ENCODE measurements around the gene CACNA1S. TPM values are rescaled to one million over a fixed set of nuclear protein-coding genes. Genes with fewer than 3 reads are reported as not detected.
A peak's percentile ranks its signal among the peaks of the same experiment; 100 is the strongest.

CACNA1S gene
- polyA plus RNA-seq, 4 donors = 0.03 to 0.40 (median 0.29) TPM

DNA sequence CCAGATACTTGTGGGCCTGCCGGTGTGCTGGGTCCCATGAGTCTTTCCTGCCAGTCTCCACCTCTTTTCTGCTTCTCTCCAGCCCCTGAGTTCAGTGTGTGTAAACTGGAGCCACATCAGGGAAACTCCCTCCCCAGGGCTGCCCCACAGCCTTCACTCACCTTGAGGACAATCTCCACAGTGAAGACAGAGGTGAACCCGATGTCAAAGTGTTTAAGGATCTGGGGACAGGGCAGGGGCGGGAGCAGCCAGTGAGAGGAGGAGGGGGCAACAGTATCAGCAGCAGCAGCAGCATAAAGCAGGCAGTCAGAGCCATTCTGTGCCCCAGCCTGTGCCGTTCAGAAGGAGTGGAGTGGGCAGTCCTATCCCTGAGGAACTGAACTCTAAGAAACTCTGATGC is 43.2 kb downstream of the CACNA1S start:
- DNase-seq (ENCODE audit: low read depth in 4 of 4, low spot score in 3 of 4) = no peak

DNA sequence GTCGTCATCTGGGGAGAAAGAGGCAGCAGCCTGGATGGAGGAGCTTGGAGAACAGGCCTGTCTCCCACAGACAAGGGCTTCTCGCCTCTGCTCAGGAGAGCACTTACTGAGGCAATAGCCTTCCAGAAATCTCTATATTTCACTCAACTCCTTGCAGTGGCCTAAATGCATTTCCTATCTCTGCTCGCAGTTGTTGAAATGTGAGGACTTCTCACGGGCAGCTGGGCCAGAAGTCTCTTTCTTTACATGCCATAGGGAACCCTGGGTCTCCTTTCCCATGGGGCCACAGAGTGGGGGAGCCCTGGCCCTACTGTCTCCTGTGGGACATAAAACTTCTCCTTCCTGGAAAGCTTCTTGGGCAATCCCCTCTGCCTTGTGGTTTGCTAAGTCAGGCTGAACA is 45.2 kb downstream of the CACNA1S start:
- DNase-seq (ENCODE audit: low read depth in 4 of 4, low spot score in 3 of 4) = no peak

DNA sequence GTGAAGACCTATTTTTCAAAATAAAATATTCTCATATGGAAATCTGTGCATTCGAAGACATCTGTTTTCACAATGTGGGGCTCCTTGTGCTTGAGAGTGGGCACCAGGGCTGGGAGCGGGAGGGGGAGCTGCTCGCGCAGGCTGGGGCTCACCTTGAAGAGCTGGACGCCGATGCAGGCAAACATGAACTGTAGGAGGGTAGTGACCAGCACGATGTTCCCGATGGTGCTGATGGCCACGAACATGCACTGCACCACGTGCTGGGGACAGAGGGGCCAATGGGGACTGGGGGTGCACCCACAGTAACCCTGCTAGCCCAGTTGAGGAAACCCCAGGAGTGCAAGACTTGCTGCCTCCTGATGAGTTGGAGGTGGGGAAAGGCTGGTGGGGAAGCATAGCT is 46.5 kb downstream of the CACNA1S start:
- DNase-seq (ENCODE audit: low read depth in 4 of 4, low spot score in 3 of 4) = no peak

DNA sequence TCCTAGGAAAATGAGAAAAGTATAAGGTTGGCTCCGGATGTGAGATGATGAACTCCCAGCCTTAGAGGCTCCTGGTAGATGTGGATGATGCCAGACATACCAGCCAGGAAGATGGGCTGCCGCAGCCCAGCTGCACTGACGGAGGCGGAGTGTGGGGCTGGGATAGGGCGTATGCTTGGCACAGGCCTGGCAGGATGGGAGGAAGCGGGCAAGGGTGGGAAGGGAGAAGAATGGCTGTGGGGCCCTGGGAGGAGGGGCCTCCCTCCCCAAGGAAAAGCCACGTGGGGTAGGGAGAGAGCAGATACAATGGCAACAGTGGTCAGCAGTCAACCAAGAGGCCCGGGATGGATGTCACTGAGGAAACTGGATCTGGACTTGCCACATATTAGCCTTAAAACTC is 47.4 kb downstream of the CACNA1S start:
- no peak for DNase-seq (ENCODE audit: low read depth in 4 of 4, low spot score in 3 of 4)

DNA sequence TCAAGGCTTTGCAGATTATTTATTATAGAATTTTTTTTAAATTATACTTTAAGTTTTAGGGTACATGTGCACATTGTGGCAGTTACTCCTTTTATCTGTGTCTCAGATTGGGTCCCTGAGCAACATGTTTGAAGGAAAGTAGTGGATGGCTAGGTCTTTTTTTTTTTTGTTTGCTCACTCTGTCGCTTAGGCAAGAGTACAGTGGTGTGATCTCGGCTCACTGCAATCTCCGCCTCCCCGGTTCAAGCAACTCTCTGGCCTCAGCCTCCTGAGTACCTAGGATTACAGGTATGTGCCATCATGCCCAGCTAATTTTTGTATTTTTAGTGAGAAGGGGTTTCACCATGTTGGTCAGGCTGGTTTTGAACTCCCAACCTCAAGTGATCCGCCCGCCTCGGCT is 49.1 kb downstream of the CACNA1S start:
- DNase-seq (ENCODE audit: low read depth in 4 of 4, low spot score in 3 of 4) = no peak

DNA sequence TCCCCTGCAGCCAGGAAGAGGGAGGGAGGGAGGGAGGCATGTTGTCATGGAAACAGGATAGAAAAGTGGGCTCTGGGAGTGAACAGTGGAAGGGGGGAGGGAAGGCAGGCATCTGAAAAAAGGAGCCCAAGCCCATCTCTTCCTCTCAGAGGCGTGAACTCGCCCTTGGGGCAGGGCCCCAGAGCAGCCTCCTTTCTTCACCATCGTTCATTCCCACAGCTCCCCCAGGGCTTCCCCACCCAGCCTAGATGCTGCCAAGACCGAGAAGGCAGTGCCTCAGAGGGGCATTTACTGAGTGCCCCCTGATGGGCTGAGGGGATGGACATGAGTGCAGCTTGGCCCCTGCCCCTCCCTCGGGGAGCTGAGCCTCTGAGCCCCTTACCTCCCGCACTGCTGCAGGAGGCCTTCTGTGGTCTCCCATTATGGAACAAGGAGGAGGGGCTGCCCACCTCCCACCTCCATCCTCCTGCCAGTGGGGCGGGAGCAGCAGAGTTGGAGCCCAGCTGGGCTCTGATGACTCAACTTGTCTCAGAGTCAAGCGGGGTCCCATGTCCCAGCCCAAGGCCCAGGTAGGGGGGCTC is 49.6 kb downstream of the CACNA1S start:
- DNase-seq (ENCODE audit: low read depth in 4 of 4, low spot score in 3 of 4) = no peak

DNA sequence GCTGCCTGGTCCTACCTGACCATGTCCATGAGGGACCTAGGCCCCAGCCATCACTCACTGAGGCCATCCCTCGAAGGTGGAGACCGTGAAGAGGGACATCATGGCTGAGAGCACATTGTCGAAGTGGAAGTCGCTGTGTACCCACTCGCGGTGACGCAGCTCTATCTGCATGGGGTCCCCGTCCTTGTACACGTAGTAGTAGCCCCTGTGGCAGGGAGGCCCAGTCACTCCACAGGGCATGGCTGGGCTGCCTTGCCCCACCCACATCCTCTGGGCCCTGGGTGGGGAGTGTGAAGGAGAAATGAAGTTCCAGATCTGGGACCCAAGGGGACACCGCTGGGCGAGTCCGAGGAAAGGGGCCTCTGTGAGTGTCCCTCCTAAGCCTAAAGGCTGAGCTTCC is 50.3 kb downstream of the CACNA1S start:
- no peak for DNase-seq (ENCODE audit: low read depth in 4 of 4, low spot score in 3 of 4)

DNA sequence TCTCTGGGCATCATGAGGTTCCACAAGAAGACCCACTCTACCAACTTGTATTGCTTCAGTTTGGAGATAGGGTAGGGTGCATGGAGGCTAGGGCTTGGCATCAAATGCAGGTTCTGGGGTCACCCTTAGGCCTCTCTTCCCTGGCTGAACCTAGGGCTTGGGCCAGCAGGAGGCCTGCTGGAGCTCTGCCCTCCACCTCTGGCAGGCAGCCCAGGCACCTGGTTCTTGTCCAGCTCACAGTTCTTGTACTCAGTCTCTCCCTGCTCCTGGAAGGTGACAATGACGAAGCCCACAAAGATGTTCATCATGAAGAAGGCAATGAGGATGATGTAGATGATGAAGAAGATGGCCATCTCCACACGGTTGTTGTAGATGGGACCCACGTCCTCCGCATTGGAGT is 51.2 kb downstream of the CACNA1S start:
- no peak for DNase-seq (ENCODE audit: low read depth in 4 of 4, low spot score in 3 of 4)

DNA sequence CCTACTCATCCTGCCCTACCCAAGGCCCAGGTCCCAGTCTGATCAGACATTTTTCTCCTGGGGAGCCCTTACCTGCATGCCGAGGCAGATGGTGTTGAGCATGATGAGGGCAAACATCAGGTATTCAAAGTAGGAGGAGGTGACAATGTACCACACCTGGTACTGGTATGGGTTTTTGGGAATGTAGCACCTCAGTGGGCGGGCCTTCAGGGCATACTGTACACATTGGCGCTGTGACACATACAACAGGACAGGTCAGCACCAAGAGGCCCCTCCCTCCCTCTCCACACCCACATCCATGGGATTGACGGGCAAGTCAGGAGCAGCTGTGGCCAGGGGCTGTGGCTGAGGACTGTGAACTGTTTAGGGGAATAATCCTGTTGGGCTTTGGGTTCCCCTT is 51.6 kb downstream of the CACNA1S start:
- DNase-seq (ENCODE audit: low read depth in 4 of 4, low spot score in 3 of 4) = no peak

DNA sequence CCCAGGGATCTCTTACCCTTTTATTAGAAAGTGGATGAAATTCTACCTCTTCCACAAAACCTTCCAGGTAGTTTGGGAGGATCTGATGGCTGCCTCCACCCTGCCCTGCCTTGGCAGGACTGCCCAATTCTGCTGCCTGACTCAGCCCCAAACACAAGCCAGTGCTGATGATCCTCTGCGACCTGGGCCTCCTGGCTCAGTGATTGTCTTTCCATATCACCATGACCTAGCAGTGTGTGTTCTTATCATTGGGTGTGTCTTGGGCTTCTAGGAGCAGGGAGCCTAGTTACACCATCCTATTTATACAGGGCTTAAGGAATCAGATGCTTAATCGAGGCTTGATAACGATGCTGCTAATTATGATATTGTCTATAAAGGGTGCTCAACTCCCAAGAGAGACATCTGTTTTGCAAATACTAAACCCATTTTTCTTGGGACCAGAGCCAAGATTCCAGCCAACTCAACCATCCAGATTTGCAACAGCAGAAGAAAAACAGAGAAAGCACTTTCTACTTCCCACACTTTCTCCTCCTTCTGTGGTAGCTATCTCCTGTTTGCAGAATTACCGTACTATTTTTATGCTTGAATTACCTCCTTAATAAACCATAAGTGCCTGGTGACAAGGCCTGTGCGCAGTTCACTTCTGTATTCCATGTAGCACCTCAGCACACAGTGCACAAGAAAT is 52.2 kb downstream of the CACNA1S start:
- no peak for DNase-seq (ENCODE audit: low read depth in 4 of 4, low spot score in 3 of 4)

DNA sequence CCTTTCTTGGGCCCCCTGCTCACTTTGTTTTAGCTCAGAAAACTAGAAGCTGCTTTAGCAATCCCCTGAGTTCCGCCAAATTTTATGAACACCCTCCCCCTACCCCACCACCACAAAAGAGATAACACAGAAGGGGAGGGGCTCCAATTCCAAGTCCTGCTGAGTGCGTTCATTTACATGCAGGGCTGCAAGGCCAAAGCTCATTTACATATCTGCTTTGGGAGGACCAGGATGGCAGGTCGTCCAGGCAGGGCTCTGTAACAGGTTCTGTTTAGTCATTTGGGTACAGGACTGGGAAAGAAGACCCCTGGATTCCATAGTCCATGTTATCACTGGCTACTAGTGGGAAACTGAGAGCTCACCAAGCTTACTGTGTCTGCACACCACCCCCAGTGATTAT is 52.8 kb downstream of the CACNA1S start:
- no peak for DNase-seq (ENCODE audit: low read depth in 4 of 4, low spot score in 3 of 4)

DNA sequence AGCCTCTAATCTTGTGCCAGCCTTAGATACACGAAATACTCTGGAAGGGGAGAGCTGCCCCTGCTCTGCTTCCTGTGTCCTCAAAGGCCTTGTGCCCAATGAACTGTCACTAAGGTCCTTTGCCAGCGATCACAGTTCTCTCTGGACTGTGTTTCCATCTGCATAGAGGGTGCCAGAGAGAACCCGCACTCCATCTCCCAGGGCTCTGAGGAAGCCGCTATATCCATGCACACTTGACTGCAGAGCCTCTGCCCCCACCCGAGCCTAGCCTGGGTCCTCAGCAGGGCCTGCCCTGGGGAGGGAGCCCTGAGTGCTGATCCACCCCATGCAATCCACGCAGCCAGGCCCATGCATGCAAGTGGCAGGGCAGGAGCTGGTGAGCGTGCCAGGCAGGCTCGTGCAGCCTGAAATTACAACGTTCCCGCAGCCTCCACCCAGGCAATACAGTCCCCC is 58.1 kb downstream of the CACNA1S start:
- no peak for DNase-seq (ENCODE audit: low read depth in 4 of 4, low spot score in 3 of 4)

DNA sequence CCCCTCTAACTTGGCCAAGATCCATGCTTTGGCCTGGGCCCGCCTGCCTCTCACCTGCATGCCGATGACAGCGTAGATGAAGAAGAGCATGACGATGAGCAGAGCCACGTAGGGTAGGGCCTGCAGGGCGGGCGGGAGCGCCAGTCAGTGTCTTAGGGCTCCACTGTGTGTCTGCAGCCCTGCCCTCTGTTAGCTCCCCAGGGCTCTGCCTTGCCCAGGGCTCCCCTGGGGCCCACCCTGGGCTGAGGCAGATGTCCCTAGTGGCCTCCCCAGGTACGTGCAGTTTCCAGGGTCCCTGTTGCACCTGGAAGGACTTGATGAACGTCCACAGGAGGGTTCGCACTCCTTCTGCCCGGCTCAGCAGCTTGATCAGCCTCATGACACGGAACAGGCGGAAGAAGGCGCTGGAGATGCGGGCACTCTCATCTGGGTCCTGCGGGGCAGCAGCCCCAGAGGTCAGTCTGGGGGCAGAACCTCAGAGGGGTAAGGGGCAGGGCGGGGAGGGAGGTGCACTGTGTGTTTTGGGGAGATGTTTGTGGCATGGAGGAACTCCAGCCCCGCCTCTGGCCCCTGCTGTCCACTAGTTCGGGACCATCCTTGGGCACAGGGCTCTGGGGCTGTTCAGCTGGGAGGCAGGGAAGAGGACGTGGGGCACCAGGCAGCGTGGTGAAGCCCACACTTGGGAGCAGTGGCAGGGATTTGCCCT is 58.9 kb downstream of the CACNA1S start:
- DNase-seq (ENCODE audit: low read depth in 4 of 4, low spot score in 3 of 4) = no peak

DNA sequence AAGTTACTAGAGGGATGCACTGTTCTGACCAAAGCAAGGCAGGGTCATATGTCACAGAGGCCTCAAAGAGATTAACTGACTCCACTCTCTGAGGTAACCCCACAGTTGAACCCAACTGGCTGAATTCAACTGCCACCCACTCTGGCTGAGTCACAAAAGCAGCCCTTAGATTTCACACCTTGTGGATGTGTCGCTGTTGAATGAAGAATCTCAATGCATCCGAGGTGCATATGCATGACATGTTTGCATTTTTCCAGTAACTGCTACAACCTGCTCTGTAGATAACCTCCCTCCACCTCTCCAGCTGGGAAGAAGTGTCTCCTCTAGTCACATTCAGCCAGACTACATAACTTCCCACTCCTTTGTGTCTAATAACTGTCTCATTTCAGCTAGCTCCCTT is 60.8 kb downstream of the CACNA1S start:
- no peak for DNase-seq (ENCODE audit: low read depth in 4 of 4, low spot score in 3 of 4)

DNA sequence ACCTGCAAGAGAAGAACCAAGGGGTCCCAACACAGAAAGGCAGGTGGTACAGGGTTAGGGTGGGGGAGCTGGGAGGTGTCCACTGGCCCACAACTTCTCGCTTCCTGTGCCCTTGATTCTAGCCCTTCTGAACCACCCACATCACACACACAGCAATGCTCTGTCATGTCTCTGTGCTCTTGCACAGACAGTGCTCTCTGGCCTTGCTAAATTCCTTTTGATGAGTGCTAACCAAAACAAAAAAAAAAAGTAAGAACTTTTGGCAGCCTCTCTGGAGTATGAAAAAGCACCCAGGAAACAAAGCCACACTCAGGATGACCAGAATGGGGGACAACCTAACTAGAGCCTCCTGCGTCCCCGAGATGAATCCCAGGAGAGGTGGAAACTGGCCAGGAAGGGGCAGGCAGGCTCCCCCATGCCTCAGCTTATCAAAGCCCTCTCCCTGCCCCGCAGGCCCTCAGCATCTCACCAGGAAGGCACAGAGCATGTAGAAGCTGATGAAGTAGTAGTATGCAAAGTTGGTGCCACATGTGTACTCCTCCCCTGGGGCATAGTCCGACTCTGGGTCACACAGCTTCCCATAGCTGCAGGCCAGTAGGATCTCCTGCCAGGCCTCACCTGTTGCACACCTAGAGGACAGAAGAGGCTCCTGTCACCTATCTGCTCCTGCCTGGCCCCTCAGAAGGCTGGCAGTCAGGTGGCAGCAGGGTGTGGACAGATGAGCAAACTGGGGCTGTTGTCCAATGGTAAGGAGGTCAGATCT is 61.5 kb downstream of the CACNA1S start:
- no peak for DNase-seq (ENCODE audit: low read depth in 4 of 4, low spot score in 3 of 4)

DNA sequence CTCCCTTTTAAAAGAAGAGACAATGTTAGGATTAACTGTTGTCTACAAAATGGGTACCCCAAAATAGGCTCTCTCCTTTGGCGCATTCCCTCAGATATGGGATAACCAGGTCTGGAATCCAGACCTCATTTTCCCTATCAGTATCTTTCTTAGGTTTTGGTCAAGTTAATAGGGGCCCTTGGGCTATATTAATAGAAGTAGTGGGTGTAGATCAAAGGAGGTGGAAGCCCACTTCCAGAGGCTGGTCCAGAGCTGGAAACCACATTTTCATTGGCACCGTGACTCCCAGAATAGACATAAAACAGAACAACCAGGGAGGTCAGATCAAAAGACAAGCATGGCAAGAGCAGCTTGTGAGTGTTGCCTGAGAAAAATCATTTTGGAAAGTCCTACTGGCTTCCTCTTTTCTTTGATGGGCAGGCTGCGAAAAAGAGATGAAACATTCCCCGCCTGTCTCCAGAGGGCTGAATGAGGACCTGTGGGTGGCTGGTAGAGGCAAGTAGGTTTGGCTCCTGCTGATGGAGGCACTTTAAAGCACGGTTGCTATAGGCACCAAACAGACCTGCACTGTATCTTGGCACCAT is 62.9 kb downstream of the CACNA1S start:
- no peak for DNase-seq (ENCODE audit: low read depth in 4 of 4, low spot score in 3 of 4)

DNA sequence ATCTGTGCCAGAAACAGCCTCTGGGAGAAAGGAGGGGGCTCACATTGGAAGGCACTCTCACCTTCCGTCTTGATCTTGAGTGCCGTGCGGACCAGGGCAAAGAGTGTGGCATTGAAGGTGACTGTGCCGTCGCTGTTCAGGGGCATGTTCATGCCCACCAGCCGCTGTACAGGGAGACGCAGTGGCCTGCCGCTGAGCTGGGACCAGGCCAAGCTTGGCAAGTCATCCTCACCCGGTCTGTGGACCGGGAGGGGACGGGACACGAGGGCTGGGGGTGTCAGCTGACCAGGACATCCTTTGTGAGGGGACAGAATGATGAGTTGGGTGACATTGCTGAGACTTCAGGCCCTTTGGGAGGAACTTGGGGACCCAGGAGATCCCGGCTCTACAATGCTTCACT is 63.7 kb downstream of the CACNA1S start:
- no peak for DNase-seq (ENCODE audit: low read depth in 4 of 4, low spot score in 3 of 4)

DNA sequence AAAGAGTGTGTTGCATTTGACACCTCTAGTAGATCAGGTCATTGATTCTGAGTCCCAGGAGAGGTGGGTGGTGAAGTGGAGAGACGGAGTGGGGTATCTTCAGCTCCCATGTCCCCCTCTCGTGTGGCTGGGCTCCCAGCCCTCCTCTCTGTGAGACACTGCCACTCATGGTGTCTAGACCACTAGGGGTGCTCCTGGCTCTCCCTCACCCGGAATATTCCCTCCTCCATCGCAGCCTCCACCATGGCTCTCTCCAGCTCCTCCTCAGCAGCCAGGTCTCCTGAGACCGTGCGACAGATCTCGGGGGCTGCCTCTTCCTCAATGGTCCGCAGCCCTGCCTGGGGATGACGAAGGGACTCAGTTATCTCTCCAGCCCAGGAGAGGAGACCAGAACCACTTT is 68.1 kb downstream of the CACNA1S start:
- DNase-seq (ENCODE audit: low read depth in 4 of 4, low spot score in 3 of 4) = no peak

DNA sequence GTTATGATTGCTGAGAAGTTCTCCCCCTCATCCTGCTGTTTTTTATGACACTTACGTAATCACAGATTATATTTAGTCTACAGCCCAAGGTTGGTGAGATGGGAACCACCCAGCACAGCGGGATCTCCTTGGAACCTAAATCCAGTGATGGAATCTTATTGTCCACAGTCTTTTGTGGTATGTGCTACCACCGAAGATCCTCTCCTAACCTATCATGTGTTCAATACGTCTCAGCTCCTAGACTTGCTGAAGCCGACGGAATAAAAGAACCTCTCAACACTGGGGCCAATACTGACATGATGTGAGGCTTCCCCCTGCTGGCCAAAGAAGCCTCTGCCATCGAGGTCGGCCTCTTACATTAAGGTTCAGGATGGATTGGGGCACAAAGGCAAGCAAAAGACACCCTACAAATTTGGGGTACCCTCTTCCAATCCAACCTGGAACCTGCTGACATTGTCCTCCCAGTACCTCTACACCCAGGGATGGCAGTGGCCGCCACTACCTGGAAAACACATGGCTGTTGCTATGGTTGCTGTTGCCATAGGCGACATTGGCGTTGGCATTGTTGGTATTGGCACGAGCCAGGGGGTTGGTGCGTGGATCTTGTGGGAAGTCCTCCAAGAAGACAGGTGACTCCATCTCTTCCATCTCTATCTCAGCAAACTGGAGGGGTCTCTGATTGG is 69.3 kb downstream of the CACNA1S start:
- peak in 1 of 4 donors; percentile 46 for DNase-seq (ENCODE audit: low read depth in 4 of 4, low spot score in 3 of 4)

DNA sequence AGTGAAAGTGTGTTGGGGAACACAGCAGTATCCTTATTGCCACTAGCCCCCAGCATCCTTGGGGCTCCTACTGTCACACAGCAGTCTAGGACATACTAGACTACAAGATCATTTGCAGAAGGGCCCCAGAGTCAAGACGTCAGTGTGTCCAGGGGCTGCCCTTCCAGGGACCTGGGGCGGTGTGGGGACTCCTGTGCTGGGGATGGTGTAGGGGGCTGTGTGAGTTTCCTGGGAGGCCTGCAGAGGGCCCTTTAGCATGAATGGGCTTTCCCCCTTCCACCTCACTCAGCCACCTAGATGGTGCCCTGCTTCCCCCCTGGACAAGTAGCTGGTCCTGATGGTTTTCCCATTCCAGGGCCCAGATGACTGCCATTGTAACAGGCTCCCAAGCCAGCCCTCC is 71.2 kb downstream of the CACNA1S start:
- no peak for DNase-seq (ENCODE audit: low read depth in 4 of 4, low spot score in 3 of 4)
